ENCODE data around the gene GGA3.
"Not testable (repeated sequence)": the region's sequence is repeated elsewhere in the genome, so short reads cannot be mapped to it uniquely, and the experiment has no call there.

Gene GGA3

GRCh38 chr17:75272848-75273184 lies 11.4 kb upstream of the GGA3 start:
- no peak for DNase-seq (ENCODE audit: low spot score)

GRCh38 chr17:75271955-75272847 lies 10.8 kb upstream of the GGA3 start:
- no peak for DNase-seq (ENCODE audit: low spot score)

GRCh38 chr17:75271233-75271954 lies 10.0 kb upstream of the GGA3 start:
- peak; percentile 87 for DNase-seq (ENCODE audit: low spot score)

GRCh38 chr17:75270966-75271232 lies 9.5 kb upstream of the GGA3 start, which contains the start of gene MIF4GD:
Gene MIF4GD (minus strand): TSS chr17:75271231. CDS start chr17:75270195, 1,036 bp downstream.
- DNase-seq (ENCODE audit: low spot score) = no peak

GRCh38 chr17:75270218-75270965 lies 9.0 kb upstream of the GGA3 start:
- DNase-seq (ENCODE audit: low spot score) = peak; percentile 25

- no peak for DNase-seq (ENCODE audit: low spot score)
Observed at GRCh38 chr17:75269844-75270217, 8.4 kb upstream of the GGA3 start.

- DNase-seq (ENCODE audit: low spot score) = no peak
Observed at GRCh38 chr17:75267411-75268232, 6.2 kb upstream of the GGA3 start.

GRCh38 chr17:75267153-75267410 lies 5.7 kb upstream of the GGA3 start:
- no peak for DNase-seq (ENCODE audit: low spot score)

- DNase-seq (ENCODE audit: low spot score) = no peak
Observed at GRCh38 chr17:75266316-75267152, 5.1 kb upstream of the GGA3 start.

GRCh38 chr17:75265614-75266315 lies 4.4 kb upstream of the GGA3 start:
- DNase-seq (ENCODE audit: low spot score) = no peak

- DNase-seq (ENCODE audit: low spot score) = no peak
Observed at GRCh38 chr17:75263055-75263454, 1.6 kb upstream of the GGA3 start.

- DNase-seq (ENCODE audit: low spot score) = no peak
Observed at GRCh38 chr17:75262112-75262606, 753 bp upstream of the GGA3 start.

- peak; percentile 53 for DNase-seq (ENCODE audit: low spot score)
Observed at GRCh38 chr17:75260641-75261335, 618 bp downstream of the GGA3 start.

- DNase-seq (ENCODE audit: low spot score) = not testable (repeated sequence)
Observed at GRCh38 chr17:75257228-75257627, 4.2 kb downstream of the GGA3 start.

- not testable (repeated sequence) for DNase-seq (ENCODE audit: low spot score)
Observed at GRCh38 chr17:75255954-75256698, 5.3 kb downstream of the GGA3 start.

GRCh38 chr17:75252039-75252816 lies 9.2 kb downstream of the GGA3 start:
- DNase-seq (ENCODE audit: low spot score) = no peak

- DNase-seq (ENCODE audit: low spot score) = peak; percentile 69
Observed at GRCh38 chr17:75250009-75250471, 11.4 kb downstream of the GGA3 start.

GRCh38 chr17:75249564-75249963 lies 11.8 kb downstream of the GGA3 start:
- no peak for DNase-seq (ENCODE audit: low spot score)

All from CD4-positive, alpha-beta T cell treated with Interleukin-15 for 4 hours (primary cell).